Spleen (tissue), 13 donors: ENCODE results near the gene MRPS25. TPM values are rescaled to one million over a fixed set of nuclear protein-coding genes. Genes with fewer than 3 reads are reported as not detected.

ENCODE experiments used
- DNase-seq: peaks from one replicate; pipeline ENCODE4 v3.0.0-alpha.2; 2020
- H3K27ac ChIP-seq, 8 donors: fragments of 200-600 bp; sonication (generic) in 7 of 8; 1 replicate in 4 of 8; 2 replicates in 4 of 8; pipeline versions ENCODE4 v1.5.0 to v1.8.0; 2016 to 2021; ENCODE audit warnings: inconsistent platforms in 4 of 8, mild to moderate bottlenecking in 4 of 8, moderate library complexity in 1 of 8
- H3K27me3 ChIP-seq, 7 donors: fragments of 200-600 bp; sonication (generic) in 6 of 7; replicated peaks in 1 of 7; 1 replicate in 4 of 7; 2 replicates in 3 of 7; pipeline versions ENCODE4 v1.5.0 to v1.8.0; 2016 to 2021; ENCODE audit warnings: inconsistent platforms in 3 of 7, mild to moderate bottlenecking in 1 of 7
- H3K36me3 ChIP-seq, 6 donors: fragments of 200-600 bp; sonication (generic) in 5 of 6; 1 replicate in 4 of 6; 2 replicates in 2 of 6; pipeline versions ENCODE4 v1.5.0 to v1.8.0; 2016 to 2021; ENCODE audit warnings: inconsistent platforms in 2 of 6
- H3K4me1 ChIP-seq, 6 donors: fragments of 200-600 bp; sonication (generic) in 5 of 6; 1 replicate in 3 of 6; 2 replicates in 3 of 6; pipeline versions ENCODE4 v1.5.0 to v1.8.0; 2016 to 2021; ENCODE audit warnings: inconsistent platforms in 3 of 6
- H3K4me3 ChIP-seq, 8 donors: fragments of 200-600 bp; sonication (generic) in 7 of 8; 1 replicate in 4 of 8; 2 replicates in 4 of 8; pipeline versions ENCODE4 v1.5.0 to v1.8.0; 2016 to 2021; ENCODE audit warnings: inconsistent platforms in 4 of 8, mild to moderate bottlenecking in 4 of 8, moderate library complexity in 2 of 8
- H3K9me3 ChIP-seq, 8 donors: fragments of 200-600 bp; sonication (generic) in 7 of 8; 1 replicate in 4 of 8; 2 replicates in 4 of 8; pipeline versions ENCODE4 v1.5.0 to v1.8.0; 2016 to 2021; ENCODE audit warnings: inconsistent platforms in 4 of 8
- POLR2A ChIP-seq, 3 donors: fragments of 450-650 bp; IDR thresholded peaks; one replicate each; pipeline ENCODE4 v1.5.1; 2017; ENCODE audit warnings: antibody characterized with exemption in 3 of 3, mild to moderate bottlenecking in 1 of 3
- POLR2AphosphoS5 ChIP-seq, 3 donors: sonication (generic); formaldehyde crosslinking; IDR thresholded peaks; one replicate each; pipeline ENCODE4 v1.5.1; 2017; ENCODE audit warnings: antibody characterized with exemption in 3 of 3
- WGBS, 5 donors: extraction: QIAGEN DNeasy Blood & Tissue Kit in 3 of 5; methylation state at CpG; one replicate each; pipeline versions ENCODE4 v1.1.5 to v1.1.7; 2013 to 2018; 5-methylcytosine and 5-hydroxymethylcytosine counted together
- intact Hi-C: fragments of 100-400 bp; cut with DNase I; formaldehyde crosslinking; loops from one replicate; pipeline ENCODE4 v1.15.0; 2023; ENCODE audit warnings: low total_unique reads
- long read RNA-seq, 2 donors: transcript quantifications; one replicate each; lab custom pipeline, GENCODE V29; 2026
- polyA plus RNA-seq, 3 donors: library from polyadenylated mRNA; stranded (reverse); fragments of 200-250 nt; gene quantifications; one replicate each; pipeline ENCODE4 v1.2.1, GENCODE V29; 2013
- total RNA-seq, 7 donors: library from RNA; depleted of rRNA in 3 of 7; stranded (reverse); fragments of >200 nt in 3 of 7; fragmentation: NEBNext Ultra II Directional in 4 of 7; extraction: Animal tissue kit (Norgen Biotek cat#: 25700) in 4 of 7; gene quantifications; one replicate each; pipeline versions ENCODE4 v1.1.0 to v1.2.1, GENCODE V29; 2016 to 2021
- TF ChIP-seq, protein P1 (sequence below), 11 experiments: fragments of 200-600 bp in 7 of 11; fragments of 450-650 bp in 4 of 11; sonication (generic) in 4 of 11; IDR thresholded peaks in 8 of 11; conservative IDR thresholded peaks in 3 of 11; 1 replicate in 7 of 11; 2 replicates in 4 of 11; pipeline versions ENCODE4 v1.4.0 to v1.8.0; 2016 to 2021; ENCODE audit warnings: antibody characterized with exemption in 11 of 11, inconsistent platforms in 4 of 11, mild to moderate bottlenecking in 1 of 11
- donor health status: healthy with polysubstance abuse.
- donor health status: DM: no; HTN: no; CAD: no; lungs with moderate emphysema.
- donor health status: DM: no; HTN: no; CAD: no.
- donor health status: Bipolar disorder and iron deficiency.
- donor health status: healthy.
- donor health status: DM: no; HTN: no; CAD: no.
- donor health status: DM: yes; HTN: yes; CAD: no.

Gene MRPS25
- total RNA-seq (10 to 100 TPM; 23.8 to 68.8 (median 48.8) TPM), polyA plus RNA-seq (10 to 100 TPM; 42.0 to 85.1 (median 64.8) TPM)
- long read RNA-seq, donor 1, full-length matches to known transcripts: 19 of 19 reads
- long read RNA-seq, donor 1, partial matches to known transcripts: 0 of 19 reads
- long read RNA-seq, donor 1, other reads (novel, unspliced or antisense): 0 of 19 reads
- long read RNA-seq, donor 2, full-length matches to known transcripts: 16 of 16 reads
- long read RNA-seq, donor 2, partial matches to known transcripts: 0 of 16 reads
- long read RNA-seq, donor 2, other reads (novel, unspliced or antisense): 0 of 16 reads

DNA sequence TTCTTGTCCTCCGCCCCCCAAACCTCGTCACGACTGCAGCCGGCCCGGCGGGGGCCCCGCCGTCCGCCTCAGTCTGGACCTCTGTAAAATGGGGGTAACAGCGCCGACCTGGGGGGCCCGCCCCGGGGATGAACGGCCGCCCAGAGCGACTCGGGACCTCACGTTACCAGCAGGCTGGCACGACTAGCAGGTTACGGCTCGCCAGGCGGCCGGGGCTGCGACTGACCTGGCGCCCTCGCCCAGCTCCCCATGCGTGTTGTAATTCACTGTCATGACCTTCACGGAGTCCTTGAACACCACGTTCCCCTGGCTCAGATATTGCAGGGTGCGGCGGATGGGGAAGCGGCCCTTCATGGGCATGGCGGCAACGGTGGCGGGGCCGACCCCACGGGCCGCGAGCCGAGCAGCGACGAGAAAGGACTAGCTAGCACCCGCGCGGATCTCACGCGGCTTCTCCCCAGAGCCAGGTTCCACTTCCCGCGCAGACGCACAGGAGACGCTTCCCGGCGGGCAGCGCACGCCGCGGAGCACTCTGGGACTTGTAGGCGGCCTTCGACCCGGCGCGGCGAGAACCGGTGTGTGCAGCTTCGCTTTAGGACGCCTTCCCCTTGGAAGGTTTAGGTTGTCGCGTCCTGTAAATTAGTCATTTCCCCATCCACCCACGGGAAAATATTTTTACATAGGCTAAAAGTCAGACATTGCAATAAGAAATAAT is at the start of gene MRPS25:
Gene MRPS25, minus strand, starts transcription at position 481 of the 715 bp plus-strand sequence. Its CDS starts 121 bp downstream, at position 360.
- intact Hi-C loops: no loop called here
- H3K4me1 ChIP-seq: peaks cover 12 to 31% (median 22%) of the 10 kb centered on the region in 6 donors
- H3K27ac ChIP-seq: peak within 1 kb of the TSS; percentile 63 to 89 (median 85)
- H3K36me3 ChIP-seq: peaks cover 0 to 10% (median under 1%) of the 10 kb centered on the region in 6 donors
- peak within 1 kb of the TSS; percentile 54 to 90 (median 75) for H3K4me3 ChIP-seq
- TF ChIP-seq POLR2A (IDR thresholded peaks at IDR 0.05) (peak in 2 of 3 donors; percentile 25 to 85), POLR2AphosphoS5 (IDR thresholded peaks at IDR 0.05) (peak; percentile 98 to 99 (median 98))
- TF ChIP-seq, protein P1, sequence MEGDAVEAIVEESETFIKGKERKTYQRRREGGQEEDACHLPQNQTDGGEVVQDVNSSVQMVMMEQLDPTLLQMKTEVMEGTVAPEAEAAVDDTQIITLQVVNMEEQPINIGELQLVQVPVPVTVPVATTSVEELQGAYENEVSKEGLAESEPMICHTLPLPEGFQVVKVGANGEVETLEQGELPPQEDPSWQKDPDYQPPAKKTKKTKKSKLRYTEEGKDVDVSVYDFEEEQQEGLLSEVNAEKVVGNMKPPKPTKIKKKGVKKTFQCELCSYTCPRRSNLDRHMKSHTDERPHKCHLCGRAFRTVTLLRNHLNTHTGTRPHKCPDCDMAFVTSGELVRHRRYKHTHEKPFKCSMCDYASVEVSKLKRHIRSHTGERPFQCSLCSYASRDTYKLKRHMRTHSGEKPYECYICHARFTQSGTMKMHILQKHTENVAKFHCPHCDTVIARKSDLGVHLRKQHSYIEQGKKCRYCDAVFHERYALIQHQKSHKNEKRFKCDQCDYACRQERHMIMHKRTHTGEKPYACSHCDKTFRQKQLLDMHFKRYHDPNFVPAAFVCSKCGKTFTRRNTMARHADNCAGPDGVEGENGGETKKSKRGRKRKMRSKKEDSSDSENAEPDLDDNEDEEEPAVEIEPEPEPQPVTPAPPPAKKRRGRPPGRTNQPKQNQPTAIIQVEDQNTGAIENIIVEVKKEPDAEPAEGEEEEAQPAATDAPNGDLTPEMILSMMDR (IDR thresholded peaks at IDR 0.05 in 8 of 11, conservative IDR thresholded peaks at IDR 0.05 in 3 of 11): peak in 1 of 11 experiments; percentile 16
- DNase-seq: peak; percentile 98
- H3K27me3 ChIP-seq: no peaks in the 10 kb centered on the region
- H3K9me3 ChIP-seq: no peaks in the 10 kb centered on the region
- WGBS, 5 donors: 0 to 1% (median 1%) methylated on average over 26 to 69 of the region's 69 CpGs

DNA sequence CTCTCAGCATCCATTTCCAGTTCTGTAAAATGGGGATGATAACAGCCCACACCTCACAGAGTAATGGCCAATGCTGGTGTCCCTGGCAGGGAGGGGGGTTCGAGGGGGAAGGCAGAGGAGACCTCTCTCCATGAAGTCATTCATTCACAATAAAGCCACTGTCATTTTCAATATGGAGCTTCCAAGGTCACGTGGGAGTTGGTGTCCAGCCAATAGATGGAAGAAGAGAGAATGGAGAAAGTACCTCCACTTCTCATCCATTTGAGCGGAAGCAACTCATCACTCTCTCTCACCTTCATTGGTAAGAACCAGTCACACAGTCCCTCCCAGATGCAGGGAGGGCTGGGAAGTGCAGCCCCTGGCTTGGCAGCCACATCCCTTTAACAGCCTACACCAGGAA is 48.8 kb upstream of the MRPS25 start:
- WGBS, 5 donors: 75 to 87% (median 80%) methylated on average over 3 of the region's 3 CpGs

DNA sequence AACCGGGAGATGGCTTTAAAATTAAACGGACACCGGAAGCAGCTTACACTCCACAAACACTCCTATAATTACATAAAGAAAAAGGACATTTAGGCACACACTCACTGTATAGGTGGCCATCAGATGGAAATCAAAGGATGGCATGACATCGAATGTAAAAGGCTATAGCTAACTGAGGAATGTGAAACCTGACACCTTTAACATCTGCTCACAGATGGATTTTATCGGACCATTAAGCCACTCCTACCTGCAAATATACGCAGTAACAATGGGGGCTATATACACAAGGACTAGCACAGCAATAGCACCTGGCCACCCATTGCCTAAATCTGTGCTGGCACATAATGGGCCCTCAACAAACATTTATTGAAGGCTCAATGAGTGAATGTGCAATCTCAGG is 48.4 kb upstream of the MRPS25 start:
- no peaks in the 10 kb centered on the region for H3K36me3 ChIP-seq
- TF ChIP-seq POLR2A (IDR thresholded peaks at IDR 0.05) (no peak), POLR2AphosphoS5 (IDR thresholded peaks at IDR 0.05) (no peak)
- TF ChIP-seq, protein P1 (IDR thresholded peaks at IDR 0.05 in 8 of 11, conservative IDR thresholded peaks at IDR 0.05 in 3 of 11): no peak
- H3K4me1 ChIP-seq: peaks cover 0 to 4% (median under 1%) of the 10 kb centered on the region in 6 donors
- WGBS, 5 donors: 66 to 80% (median 71%) methylated on average over 6 of the region's 6 CpGs
- intact Hi-C loops: no loop called here
- H3K27me3 ChIP-seq: peaks cover 0 to 4% (median 0%) of the 10 kb centered on the region in 7 donors
- no peak overlapping the region for H3K4me3 ChIP-seq
- H3K27ac ChIP-seq: no peak overlapping the region
- DNase-seq: no peak
- H3K9me3 ChIP-seq: no peaks in the 10 kb centered on the region

More for the DNA sequence above, 48.8 kb upstream of the MRPS25 start:
- Histone ChIP-seq H3K27ac (no peak overlapping the region), H3K27me3 (peaks cover 0 to 8% (median 0%) of the 10 kb centered on the region in 7 donors), H3K9me3 (no peaks in the 10 kb centered on the region), H3K4me3 (no peak overlapping the region), H3K4me1 (peaks cover 0 to 6% (median 4%) of the 10 kb centered on the region in 6 donors), H3K36me3 (no peaks in the 10 kb centered on the region)
- DNase-seq: no peak
- TF ChIP-seq POLR2A (IDR thresholded peaks at IDR 0.05) (no peak), POLR2AphosphoS5 (IDR thresholded peaks at IDR 0.05) (no peak)
- intact Hi-C loops: no loop called here

DNA sequence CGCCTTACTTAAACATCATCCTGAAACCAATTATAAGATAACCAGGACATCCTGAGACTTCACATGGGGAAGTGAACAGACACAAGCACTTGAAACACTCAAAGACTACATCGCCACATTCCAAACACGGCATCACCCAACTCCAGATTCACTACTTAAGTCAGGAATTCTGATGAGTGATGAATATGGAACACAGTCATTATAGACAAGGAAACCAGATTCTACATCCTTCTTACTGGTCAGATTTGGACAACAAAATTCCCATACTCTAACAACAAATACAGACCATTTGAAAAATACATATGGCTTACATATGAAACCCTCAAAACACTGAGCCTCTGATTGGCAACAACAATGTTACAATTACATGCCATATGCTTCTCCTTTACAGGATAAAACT is 46.9 kb upstream of the MRPS25 start:
- DNase-seq: no peak
- Histone ChIP-seq H3K9me3 (no peaks in the 10 kb centered on the region), H3K4me1 (peaks cover 5 to 17% (median 10%) of the 10 kb centered on the region in 6 donors), H3K27ac (no peak overlapping the region), H3K4me3 (no peak overlapping the region), H3K36me3 (no peaks in the 10 kb centered on the region), H3K27me3 (peaks cover 0 to 5% (median 0%) of the 10 kb centered on the region in 7 donors)
- TF ChIP-seq POLR2AphosphoS5 (IDR thresholded peaks at IDR 0.05) (no peak), POLR2A (IDR thresholded peaks at IDR 0.05) (no peak)
- 65 to 77% (median 69%) methylated on average over 3 of the region's 3 CpGs for WGBS, 5 donors
- intact Hi-C loops: no loop called here

DNA sequence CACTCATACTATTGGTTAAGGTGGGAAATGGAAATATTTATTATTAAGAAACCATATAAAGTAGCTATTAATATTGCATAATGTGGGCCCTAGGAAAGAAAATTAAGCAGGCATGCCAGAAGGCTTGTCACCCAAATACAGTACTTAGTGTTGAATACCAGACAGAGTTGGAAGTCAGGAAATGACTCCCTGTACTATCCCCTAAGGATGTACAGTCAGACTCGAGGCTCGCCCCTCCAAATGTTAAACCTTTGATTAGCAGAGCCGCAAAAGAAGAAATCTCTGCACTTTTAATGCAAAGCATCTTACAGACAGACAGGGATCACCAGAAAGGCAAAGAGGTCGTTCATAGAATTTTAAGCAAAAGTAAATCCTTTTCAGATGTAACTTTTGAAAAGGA is 45.1 kb upstream of the MRPS25 start:
- no peaks in the 10 kb centered on the region for H3K9me3 ChIP-seq
- WGBS, 5 donors: 80 to 83% (median 82%) methylated on average over 4 of the region's 4 CpGs
- H3K36me3 ChIP-seq: no peaks in the 10 kb centered on the region
- TF ChIP-seq, protein P1 (IDR thresholded peaks at IDR 0.05 in 8 of 11, conservative IDR thresholded peaks at IDR 0.05 in 3 of 11): no peak
- TF ChIP-seq POLR2AphosphoS5 (IDR thresholded peaks at IDR 0.05) (no peak), POLR2A (IDR thresholded peaks at IDR 0.05) (no peak)
- H3K4me1 ChIP-seq: peaks cover 5 to 19% (median 10%) of the 10 kb centered on the region in 6 donors
- no peak overlapping the region for H3K4me3 ChIP-seq
- H3K27ac ChIP-seq: no peak overlapping the region
- intact Hi-C loops: no loop called here
- H3K27me3 ChIP-seq: peaks cover 0 to 5% (median 0%) of the 10 kb centered on the region in 7 donors
- DNase-seq: no peak
